Measurements from ENCODE around the gene KLHL17.
A peak's percentile ranks its signal among the peaks of the same experiment; 100 is the strongest.

The KLHL17 gene

DNA sequence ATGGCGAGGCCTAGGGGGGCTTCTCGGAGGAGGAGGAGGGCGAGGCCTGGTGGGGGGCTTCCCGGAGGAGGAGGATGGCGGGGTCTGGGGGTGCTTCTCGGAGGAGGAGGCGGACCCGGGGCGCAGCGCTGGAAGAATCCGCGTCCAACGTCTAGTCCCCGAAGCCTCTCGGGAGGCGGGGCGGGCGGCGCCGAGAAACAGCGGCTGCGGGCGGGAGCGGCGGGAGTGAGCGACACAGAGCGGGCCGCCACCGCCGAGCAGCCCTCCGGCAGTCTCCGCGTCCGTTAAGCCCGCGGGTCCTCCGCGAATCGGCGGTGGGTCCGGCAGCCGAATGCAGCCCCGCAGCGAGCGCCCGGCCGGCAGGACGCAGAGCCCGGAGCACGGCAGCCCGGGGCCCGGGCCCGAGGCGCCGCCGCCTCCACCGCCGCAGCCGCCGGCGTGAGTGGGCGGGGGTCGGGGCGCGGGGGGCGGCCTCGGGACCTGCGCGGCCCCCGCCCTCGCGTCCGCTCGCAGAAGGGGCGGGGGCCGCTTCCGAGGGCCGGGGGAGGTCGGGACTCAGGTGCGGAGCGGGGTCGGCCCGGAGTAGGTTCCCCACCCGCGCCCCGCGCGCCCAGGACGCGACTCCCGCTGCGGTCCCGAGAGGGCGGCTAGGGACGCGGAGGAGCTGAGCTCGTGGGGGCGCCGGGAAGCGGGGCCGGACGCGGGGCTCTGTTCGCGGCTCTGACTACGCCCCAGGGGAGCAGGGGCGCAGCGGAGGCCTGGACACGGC lies at the start of gene KLHL17:
Gene KLHL17 (plus strand): TSS at position 222 of the 769 bp plus-strand sequence. CDS start 110 bp downstream, at position 332.
- DNase-seq (ENCODE audit: low read depth in 3 of 3, low spot score in 1 of 3) = peak; percentile 30 to 76 (median 49)

DNA sequence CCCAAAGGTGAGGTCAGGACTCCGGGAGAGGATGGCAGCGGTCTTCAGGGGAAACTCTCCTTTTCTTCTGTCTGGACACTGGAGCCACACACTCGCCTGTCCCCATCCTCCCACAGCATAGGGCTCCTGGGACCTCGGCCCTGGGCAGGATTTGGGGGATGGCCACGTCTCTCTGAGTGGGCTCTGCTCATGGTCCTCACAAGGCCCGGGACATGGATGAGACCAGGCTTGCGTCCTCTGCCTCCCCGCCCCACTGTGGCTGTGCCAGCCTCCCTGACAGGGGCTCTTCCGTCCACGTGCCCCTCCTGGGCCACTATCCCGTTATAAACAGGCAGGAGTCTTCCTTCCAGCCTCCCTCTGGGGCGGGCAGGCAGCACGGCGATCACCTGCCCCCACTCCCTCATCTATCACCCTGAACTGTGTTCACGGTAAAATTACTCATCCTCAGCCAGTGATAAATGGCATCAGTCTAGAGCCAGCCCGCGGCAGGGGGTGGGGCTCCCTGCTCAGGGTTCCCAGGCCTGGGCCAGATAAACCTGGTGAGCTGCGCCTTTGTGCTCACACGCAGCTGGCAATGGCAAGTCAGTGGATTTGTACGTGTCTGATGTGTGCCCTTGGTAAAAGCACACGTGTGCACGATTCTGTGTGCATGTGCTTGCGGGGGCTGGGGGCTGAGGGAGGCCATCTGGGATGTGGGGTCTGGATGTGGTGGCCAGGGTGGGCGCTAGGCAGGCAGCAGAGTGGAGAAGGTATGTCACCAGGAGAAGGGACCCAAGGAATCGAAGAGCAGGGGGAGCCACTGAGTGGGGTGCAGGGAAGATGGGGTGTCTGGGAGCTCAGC lies 49.3 kb upstream of the KLHL17 start:
- no peak for DNase-seq (ENCODE audit: low read depth in 3 of 3, low spot score in 1 of 3)

DNA sequence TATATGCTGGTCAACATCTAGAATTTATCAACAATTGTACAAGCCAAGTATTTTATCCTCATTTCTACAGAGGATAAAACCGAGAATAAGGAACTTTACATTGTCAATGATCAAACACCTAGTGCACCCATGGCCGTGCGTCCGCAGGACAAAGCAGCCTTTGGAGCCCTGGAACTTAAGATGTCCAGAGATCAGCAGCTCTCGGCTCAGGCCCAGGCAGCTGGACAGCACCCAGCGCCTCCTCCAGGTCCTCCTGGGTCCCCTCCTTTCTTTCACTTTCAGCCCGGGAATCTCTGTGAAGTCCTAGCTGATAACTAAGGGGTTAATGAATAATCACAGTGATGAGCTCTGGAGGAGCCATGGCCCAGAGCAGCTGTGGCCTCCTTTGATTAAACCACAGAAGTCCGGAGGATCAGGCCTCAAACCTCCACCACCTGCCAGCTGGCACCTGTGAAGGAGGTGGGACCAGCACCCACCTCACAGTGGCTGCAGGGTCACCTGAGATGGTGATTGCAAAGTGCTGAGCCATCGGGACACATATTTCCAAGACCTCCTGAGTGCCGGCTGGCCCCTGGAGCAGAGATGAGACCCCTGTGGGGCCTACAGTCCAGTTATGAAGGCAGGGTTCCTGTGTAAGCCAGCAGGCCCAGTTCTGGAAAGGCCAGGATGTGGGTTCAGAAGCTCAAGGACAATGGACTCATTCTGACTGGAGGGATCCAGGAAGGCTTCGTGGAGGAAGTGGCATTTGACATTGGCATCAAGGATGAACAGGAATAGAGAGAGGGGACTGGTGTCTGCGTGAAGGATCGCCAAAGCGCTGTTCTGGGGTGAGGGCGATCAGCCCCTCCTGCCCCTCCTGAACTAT lies 48.3 kb upstream of the KLHL17 start:
- DNase-seq (ENCODE audit: low read depth in 3 of 3, low spot score in 1 of 3) = no peak

DNA sequence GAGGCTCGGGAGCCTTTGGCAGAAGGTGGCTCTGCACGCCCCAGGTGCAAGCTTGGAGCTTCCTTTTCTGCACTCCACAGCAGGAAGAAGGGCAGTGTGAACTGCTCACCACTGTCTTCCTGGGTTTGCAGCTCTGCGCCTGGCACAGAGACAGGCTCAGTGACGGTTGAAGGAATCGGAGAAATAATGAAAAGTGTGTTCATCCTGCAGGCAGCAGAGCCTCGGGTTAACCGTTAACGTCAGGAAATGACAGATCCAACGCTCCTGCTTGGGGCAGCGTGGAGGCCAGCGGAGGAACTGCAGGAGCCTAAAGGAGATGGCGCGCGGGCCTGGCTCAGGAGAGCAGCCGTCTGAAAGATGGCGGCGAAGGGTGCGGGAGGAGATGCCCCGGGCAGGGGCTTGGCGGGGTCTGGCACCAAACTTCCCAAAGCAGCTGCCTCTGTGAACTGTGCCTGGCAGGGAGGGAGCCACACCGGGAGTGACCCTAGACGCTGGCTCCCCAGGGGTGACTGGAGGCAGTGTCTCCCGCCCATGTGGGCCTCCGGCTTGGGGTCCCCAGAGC lies 47.6 kb upstream of the KLHL17 start:
- DNase-seq (ENCODE audit: low read depth in 3 of 3, low spot score in 1 of 3) = no peak

DNA sequence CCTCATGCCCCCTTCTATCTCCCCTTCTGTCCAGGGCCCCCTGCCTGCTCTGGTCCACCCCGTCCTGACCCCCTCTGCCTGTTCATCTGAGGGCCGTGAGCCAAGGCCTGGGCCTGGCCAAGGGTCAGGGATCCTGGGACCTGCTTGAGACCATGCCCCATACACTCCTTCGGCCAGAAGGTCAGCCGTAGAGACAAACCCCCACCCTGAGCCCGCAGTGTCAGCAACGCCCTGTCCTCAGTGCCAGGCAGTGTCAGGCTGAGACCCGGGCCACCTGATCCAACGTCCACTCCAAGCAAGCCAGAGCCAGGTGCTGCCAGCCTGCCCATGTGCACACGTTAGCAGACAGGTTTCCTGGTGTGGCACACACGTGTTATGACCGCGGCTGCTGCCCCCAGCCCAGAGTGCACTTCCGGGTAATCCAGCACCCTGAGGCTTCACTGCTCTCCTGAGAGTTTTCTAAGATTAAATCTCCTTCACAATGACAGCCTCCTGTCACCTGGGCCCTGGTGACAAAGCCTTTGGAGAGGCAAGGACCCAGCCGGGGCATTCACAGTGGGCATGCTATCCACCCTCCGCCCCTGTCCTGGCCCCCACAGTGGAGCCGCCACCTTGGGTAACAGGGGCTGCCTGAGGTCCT lies 46.8 kb upstream of the KLHL17 start:
- DNase-seq (ENCODE audit: low read depth in 3 of 3, low spot score in 1 of 3) = no peak

DNA sequence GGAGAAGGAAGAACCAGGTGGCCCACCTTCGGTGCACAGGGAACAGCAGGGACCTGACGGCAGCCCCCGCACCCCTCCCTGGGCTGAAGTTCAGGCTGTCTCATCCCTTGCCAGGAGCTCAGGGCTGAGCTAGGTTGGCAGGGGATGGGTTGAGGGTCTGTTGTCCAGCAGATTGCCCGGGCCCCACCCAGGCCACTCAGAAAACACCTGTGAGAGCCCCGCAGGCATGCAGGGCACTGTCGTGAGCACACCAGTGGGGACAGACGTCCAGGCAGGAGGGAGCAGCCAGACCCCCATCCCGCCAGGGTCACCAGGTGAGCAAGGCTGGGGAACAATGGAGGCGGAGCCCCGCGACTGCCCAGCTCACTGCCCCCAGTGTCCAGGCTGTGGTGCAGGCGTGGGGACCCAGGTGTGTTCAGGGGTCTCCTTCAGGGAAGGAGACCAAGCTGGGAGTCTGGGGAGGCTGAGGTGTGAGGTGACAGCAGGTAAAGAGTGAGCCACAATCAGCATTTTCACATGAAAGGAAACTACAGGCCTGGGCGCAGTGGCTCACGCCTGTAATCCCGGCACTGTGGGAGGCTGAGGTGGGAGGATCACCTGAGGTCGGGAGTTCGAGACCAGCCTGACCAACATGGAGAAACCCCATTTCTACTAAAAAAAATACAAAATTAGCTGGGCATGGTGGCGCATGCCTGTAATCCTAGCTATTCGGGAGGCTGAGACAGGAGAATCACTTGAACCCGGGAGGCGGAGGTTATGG lies 46.1 kb upstream of the KLHL17 start:
- no peak for DNase-seq (ENCODE audit: low read depth in 3 of 3, low spot score in 1 of 3)

DNA sequence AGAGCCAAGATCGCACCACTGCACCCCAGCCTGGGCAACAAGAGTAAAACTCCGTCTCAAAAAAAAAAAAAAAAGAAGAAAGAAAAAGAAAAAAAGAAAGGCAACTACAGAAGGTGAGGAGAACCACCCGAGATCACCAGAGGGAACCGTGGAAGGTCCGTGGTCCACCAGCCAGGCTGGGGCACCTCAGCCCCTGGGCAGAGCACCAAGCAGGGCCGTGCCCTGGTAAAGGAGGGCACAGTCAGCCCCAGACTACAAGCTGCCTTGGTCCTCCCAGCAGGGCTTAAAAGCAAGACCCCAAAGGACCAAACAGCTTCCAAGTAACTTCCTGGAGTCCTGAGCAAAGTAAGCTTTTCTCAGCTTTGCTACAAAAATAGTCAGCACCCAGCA lies 45.5 kb upstream of the KLHL17 start:
- no peak for DNase-seq (ENCODE audit: low read depth in 3 of 3, low spot score in 1 of 3)

DNA sequence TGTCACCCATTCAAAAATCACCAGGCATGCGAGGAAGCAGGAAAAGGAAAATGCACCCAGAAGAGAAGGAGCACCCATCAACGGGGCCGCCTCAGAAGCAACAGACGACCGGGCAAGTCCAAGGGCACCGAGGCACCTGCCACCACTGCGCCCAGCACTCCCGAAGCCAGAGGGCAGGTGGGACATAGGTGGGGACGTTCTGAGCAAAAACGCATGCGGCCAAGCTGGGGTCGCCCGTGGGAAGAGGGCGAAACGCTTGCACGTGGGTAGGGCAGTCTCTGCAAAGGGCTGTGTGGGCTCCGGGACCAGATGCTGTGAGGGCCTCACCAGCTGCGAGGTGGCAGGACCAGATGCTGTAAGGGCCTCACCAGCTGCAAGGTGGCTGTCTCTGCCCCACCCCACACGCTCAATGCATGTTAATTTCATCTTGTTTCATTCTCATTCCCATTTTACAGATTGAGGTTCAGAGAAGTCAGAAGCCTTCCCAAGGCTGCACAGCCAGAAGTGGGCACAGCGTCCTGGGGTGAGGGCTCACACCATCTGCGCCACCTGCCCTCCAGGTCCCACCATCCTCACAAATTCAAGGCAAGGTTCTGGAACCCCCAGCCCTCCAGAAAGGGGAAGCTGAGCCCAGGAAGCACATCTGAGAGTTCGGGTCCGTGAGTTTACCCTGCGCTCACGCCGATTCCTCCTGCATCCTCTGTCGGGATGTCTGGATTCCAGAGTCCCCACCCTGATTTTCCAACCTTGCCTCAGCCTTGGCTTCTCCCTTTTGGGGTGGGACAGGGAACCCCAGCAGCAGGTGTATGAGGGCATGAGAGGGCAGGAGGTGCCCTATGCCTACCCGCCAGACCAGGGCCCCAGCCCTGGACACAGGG lies 44.9 kb upstream of the KLHL17 start:
- DNase-seq (ENCODE audit: low read depth in 3 of 3, low spot score in 1 of 3) = no peak

DNA sequence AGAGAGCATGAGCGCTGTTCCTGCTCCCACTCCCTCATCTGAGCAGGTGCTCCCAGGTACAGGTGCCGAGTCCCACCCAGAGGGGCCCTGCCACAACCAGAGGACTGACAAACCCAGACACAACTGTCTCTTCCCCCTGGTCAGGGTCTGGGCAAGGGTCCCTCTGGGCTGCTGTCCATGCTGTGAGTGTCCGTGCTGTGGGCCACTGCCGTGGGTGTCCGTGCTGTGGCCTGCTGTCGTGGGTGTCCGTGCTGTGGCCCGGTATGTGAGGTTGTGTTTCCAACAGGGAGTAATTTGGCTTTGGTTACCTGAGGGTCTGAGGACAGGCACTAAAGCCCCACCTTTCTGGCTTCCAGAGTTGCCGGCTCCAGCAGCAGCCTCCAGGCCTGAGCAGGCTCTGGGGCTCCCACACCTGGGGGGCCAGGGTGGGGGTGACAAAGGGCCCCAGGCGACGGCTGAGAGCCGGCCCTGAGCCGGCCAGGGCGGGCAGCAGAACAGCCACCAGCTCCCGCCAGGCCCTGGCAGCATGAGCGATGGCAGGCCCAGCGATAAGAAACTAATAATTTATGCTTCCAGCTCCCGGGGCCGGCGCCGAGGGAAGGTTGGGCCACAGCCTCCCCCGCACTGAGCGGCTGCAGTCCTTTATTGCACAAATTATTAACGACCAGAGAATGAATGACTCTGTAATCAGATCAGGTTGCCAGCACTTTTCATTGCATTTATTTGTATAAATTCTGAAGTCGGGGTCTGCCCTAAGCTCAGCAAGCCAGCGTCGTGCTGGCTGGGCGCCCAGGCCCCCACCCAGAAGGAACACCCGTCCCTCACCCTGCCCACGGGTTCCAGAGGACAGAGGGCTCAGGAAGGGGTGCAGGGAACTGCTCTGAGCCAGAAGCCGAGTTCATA lies 44.0 kb upstream of the KLHL17 start:
- DNase-seq (ENCODE audit: low read depth in 3 of 3, low spot score in 1 of 3) = no peak

DNA sequence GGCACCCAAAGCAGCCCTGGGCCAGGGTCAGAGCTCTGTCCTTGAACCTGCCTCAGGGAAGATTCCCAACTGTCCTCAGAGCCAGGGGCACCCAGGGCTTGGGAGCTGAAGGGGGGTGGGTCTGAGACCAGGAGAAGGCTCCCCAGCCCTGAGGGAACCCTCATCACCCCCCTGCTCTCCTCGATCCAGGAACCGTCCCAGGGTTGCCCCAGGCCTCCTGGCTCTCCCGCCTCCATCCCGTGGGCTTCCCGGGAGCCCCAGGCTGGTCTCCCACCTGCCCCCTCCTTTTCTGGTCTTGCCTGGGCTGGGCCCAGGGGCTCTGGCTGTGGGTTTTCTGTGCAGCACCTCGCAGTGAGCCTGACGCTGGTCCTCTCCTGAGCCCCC lies 43.3 kb upstream of the KLHL17 start:
- no peak for DNase-seq (ENCODE audit: low read depth in 3 of 3, low spot score in 1 of 3)

DNA sequence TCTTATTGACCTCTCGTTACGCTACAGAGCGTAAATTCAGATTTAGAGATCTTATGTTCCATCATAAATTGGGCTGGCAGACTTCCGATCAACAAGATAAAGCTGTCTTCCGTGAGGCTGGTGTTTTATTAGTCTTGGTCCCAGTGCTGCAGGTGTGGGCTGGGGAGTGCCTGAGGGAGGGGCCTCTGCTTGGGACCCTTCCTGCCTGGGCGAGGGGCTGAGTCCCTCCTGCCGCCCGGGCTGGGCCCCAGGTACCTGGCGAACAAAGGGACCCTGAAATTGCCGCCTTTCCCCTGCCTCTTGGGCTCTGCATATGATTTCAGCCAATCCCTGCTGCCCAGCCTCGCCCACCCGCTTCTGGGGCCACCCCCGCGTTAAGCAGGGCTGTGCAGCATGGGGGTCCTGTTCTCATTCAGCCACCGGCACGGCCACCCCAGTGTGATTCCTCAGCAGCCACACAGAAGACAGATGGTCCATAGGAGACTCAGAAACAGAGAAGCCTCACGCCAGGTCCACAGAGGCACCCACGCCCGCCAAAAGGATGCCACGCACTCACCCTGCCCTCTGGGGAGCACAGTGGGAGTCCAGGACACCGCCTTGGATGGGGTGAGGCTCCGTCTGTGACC lies 42.8 kb upstream of the KLHL17 start:
- no peak for DNase-seq (ENCODE audit: low read depth in 3 of 3, low spot score in 1 of 3)

DNA sequence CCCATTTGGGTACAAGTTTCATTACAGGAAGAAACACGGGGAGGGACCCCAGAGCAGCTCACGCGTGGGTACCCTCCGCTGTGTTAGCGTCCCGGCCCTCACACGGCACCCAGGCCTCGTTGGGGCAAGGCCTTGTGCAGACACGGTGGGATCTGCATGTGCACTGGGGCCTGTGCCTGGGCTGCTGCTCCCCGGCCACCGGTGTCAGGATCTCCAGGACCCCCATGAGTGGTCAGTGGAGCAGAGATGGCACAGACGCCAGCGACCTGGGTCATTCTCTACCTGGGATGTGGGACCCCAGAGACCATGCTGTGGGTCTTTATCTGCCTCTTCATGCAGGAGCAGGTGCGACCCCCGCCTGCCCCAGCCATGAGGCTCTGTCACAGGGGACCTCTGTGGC lies 42.0 kb upstream of the KLHL17 start:
- no peak for DNase-seq (ENCODE audit: low read depth in 3 of 3, low spot score in 1 of 3)

DNA sequence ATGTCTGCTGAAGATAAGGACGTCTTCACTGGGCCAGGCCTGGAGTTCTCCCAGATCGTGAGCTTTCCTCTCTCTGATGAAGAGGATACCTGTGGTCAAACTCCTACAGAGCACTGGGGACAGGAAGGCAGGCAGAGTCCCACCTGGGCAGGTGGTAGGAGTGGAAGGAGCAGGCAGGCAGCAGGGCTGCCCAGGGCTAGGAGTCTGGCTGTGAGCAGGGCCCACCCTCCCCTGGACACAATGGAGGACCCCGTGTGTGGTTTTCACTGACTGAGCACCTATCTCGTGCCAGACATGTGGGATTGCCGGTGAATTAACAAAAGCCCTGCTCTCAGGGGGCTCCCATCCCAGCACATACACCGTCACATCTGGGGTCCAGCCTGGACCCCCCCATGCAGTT lies 41.5 kb upstream of the KLHL17 start:
- DNase-seq (ENCODE audit: low read depth in 3 of 3, low spot score in 1 of 3) = no peak

DNA sequence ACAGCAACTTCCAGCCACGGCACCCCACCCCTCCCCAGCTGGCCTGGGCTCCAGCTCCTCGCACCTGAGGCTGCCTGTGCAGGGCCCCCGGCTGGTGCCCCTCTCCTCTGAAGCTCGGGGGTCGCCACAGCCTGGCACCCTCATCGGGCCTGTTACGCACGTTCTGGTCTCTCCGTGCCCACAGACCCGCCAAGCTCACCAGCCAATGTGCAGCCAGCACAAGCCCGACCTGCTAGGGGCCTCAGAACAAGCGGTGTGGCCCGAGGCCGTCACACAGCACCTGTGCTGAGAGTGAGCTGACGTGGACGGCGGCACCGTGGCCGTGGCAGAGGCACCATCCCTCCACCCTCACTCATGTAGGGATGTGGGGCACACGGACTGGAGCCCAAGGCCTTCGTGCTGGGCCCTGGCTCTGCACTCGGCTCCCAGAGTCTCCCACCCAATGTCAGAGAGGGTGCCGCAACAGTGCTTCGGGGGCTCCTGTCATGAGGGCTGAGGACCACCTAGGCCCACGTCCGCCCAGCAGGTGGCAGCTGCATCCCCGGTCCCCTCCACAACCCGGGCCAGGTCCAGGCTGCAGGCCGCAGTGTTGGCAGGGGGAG lies 41.0 kb upstream of the KLHL17 start:
- DNase-seq (ENCODE audit: low read depth in 3 of 3, low spot score in 1 of 3) = no peak

DNA sequence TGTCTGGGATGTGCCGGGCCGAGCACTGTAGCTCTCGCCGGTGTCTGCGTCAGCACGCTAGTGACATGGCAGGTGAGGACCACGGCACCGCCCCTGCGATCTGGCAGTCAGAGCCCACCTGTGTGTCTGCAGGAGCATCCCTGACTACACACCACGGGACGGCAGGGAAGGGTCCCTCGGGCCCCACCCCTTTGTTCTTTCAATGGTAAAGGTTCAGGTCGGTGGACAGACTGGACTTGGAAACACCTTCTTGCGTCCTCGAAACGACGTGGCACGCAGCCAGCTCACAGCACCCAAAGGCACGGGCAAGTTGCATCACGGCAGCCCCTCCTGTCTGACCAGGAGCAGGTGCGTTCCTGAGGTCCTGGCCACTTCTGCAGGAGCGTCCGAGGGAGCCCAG lies 40.4 kb upstream of the KLHL17 start:
- no peak for DNase-seq (ENCODE audit: low read depth in 3 of 3, low spot score in 1 of 3)

DNA sequence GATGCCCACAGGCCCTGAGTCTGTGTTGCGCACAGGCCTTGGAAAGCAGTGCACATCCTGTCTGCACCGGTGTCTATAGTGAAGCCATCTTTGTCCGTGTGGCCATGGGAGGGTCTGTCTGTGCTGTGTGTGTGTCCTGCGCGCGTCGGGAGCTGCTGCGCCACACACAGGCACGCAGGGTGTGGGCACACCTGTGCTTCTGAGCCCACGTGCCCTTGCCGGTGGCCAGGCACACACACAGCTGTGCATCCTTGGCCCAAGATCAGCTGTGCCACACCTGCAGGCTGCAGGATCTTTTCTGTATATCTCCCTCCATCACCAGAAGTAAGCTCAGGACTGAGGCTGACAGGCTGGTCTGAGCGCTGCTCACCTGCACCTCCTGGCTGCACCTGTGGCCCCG lies 39.9 kb upstream of the KLHL17 start:
- DNase-seq (ENCODE audit: low read depth in 3 of 3, low spot score in 1 of 3) = no peak

All from stimulated activated CD4-positive, alpha-beta T cell treated with anti-CD3 and anti-CD28 coated beads, TNF-alpha, amount 100 ng/mL, for 1 hour (primary cell).